Measurements from ENCODE around the gene ASB4. TPM values are rescaled to one million over a fixed set of nuclear protein-coding genes. Genes with fewer than 3 reads are reported as not detected.

The ASB4 gene, protein sequence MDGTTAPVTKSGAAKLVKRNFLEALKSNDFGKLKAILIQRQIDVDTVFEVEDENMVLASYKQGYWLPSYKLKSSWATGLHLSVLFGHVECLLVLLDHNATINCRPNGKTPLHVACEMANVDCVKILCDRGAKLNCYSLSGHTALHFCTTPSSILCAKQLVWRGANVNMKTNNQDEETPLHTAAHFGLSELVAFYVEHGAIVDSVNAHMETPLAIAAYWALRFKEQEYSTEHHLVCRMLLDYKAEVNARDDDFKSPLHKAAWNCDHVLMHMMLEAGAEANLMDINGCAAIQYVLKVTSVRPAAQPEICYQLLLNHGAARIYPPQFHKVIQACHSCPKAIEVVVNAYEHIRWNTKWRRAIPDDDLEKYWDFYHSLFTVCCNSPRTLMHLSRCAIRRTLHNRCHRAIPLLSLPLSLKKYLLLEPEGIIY
- not detected in 2 replicates for total RNA-seq

GRCh38 chr7:95485391-95486123, at the start of gene ASB4:
Gene ASB4 (plus strand): TSS chr7:95485943. CDS start chr7:95485972, 29 bp downstream.

Other genes starting within 250 kb of the ASB4 start
- not detected in 2 replicates for gene PON1, start 161.4 kb upstream of the ASB4 start, total RNA-seq
- 0.13 TPM in 1 of 2 replicates, not detected in the other for gene PON3, start 89.6 kb upstream of the ASB4 start, total RNA-seq
- gene PON2, start 50.9 kb upstream of the ASB4 start, total RNA-seq = 64.5 and 78.0 TPM in 2 replicates
- gene PDK4, start 110.6 kb downstream of the ASB4 start, total RNA-seq = 1.2 and 93.7 TPM in 2 replicates

All from epithelial cell of alveolus of lung (primary cell).